Omental fat pad (tissue), 4 donors: ENCODE data around the gene SORCS2. TPM values are rescaled to one million over a fixed set of nuclear protein-coding genes. Genes with fewer than 3 reads are reported as not detected.

Source experiments
- ATAC-seq: fragments of 150-250 bp; one replicate; pipeline ENCODE4 v1.9.1; 2016; ENCODE audit warnings: mild to moderate bottlenecking, moderate library complexity; ENCODE audit not compliant: low FRiP score
- DNase-seq: peaks from one replicate; pipeline ENCODE4 v3.0.0-alpha.2; 2019; ENCODE audit warnings: low spot score
- total RNA-seq, 4 donors: library from RNA; depleted of rRNA; stranded (reverse); fragments of >200 nt; gene quantifications; one replicate each; pipeline ENCODE4 v1.1.0, GENCODE V29; 2016
- TF ChIP-seq, protein P1 (sequence below), 3 donors: fragments of 450-650 bp; IDR thresholded peaks; one replicate each; pipeline ENCODE4 v1.5.1; 2016 to 2017; ENCODE audit warnings: antibody characterized with exemption in 3 of 3, mild to moderate bottlenecking in 3 of 3, moderate library complexity in 2 of 3

SORCS2 gene
- total RNA-seq, 4 donors from 2014 or later = 0.63 to 4.6 (median 1.2) TPM

DNA sequence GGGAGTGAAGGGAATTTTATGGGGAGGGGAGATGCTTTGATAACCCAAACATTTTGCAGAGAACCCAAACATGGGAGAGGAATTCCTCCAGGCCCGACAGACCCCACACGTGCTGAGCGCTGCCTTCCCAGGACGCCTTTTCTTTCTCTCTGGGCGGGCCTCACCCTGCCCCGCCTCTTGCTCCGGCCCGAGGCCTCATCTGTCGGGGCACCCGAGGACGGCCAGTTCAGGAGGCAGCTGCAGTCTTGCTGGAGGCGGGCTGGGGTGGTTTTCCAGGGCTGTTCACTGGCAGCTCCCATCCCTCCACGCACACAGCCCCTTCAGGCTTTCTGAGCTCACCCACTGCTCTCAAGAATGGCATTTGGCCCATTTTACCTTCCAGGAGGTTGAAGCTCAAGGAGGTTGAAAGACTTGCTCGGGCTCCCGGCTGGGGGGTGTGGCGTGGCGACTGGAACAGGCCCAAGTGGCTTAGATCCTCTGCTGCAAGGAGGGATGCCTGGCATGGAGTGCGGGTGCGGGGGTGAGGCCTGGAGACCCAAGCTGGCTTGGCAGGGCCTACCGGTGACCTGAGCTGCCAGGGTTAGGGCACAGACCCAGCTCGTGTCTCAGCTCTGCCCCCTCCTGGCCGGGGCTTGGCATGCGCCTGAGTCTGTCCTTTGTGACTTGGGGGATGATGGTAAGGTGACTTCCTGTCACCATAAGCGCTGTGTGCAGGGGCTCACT, 143.2 kb downstream of the SORCS2 start:
- DNase-seq (no peak), ATAC-seq (peak; percentile 48)
- TF ChIP-seq, protein P1, sequence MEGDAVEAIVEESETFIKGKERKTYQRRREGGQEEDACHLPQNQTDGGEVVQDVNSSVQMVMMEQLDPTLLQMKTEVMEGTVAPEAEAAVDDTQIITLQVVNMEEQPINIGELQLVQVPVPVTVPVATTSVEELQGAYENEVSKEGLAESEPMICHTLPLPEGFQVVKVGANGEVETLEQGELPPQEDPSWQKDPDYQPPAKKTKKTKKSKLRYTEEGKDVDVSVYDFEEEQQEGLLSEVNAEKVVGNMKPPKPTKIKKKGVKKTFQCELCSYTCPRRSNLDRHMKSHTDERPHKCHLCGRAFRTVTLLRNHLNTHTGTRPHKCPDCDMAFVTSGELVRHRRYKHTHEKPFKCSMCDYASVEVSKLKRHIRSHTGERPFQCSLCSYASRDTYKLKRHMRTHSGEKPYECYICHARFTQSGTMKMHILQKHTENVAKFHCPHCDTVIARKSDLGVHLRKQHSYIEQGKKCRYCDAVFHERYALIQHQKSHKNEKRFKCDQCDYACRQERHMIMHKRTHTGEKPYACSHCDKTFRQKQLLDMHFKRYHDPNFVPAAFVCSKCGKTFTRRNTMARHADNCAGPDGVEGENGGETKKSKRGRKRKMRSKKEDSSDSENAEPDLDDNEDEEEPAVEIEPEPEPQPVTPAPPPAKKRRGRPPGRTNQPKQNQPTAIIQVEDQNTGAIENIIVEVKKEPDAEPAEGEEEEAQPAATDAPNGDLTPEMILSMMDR (IDR thresholded peaks at IDR 0.05) = no peak

- DNase-seq (no peak), ATAC-seq (no peak)
- TF ChIP-seq, protein P1 (IDR thresholded peaks at IDR 0.05) = no peak
These were observed 143.8 kb downstream of the SORCS2 start for GRCh38 chr4:7336067-7336569.

GRCh38 chr4:7336732-7337131, 144.4 kb downstream of the SORCS2 start:
- no peak for ATAC-seq
- DNase-seq = no peak

DNA sequence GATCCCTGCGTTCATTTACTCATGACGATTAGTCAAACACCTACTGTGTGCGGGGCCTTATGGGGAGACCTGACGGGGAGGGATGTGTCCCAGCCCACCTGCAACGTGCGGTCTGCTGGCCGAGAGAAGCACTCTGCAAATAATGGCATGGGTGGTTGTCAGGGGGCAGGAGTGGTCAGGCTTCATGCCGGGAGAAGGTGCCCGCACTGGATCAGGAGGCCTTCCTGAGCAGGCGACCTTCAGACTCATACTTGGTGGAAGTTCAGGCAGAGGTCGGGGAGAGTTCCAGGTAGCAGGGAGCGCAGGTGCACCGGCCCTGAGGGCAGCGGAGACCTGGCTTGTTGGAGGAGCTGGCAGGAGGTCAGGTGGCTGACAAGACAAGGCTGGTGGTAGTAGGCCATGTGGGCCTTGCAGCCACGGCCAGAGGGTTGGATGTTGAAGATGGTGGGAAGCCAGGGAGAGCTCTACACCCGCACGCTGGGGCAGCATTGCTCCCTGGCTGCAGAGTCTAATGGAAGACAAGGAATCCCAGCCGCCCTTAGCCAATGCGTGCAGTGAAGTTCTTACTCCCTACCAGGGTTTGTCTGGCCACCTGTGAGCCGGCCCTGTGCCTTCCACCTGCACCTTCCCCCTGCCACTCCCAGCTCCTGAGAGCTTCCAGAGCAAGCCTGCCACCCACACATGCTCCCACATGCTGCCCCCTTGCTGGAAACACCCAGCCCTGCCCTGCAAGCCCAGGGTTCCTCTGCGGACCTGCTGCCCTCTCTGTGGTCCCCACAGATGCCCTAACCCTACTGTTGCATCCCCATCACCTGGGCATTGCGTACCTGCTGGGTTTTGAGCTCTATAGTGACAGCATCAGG, 145.1 kb downstream of the SORCS2 start:
- TF ChIP-seq, protein P1 (IDR thresholded peaks at IDR 0.05) = no peak
- ATAC-seq (no peak), DNase-seq (no peak)

More at GRCh38 chr4:7336732-7337131, 144.4 kb downstream of the SORCS2 start:
- TF ChIP-seq, protein P1 (IDR thresholded peaks at IDR 0.05) = no peak

- TF ChIP-seq, protein P1 (IDR thresholded peaks at IDR 0.05) = no peak
- ATAC-seq (no peak), DNase-seq (no peak)
These were observed 145.7 kb downstream of the SORCS2 start for GRCh38 chr4:7338059-7338452.

DNA sequence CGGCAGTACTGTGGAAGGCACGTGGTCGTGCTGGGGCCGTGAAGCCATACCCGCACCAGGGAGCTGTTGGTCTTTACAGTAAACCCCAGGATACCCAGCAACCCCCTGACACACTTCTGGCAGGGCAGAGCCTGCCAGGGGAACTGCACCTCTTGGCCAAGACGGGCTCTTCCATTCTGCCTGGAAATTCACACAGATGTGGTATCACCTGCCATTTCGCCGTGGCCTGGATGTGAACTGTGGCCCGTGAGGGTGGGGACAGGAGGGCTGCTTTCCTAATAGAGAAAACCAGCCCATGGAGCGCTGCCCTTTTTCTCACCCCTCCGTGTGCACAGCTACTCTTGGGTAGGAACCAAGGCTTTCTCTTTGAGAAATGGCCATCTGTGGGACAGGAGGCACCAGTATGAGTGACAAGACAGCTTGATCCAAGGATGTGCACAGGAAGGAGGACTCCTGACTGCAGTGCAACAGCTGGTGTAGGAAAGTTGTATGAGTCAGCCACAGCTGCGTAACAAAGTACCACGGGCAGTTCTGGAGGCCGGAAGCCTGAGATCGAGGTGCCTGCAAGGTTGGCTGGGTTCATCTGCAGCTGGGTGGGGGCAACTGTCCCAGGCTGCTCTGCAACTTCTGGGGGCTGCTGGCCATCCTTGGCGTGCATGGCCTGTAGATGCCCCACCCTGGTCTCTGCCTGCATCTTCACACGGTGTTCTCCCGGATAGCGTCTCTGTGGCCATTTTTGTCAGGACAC, 146.7 kb downstream of the SORCS2 start:
- TF ChIP-seq, protein P1 (IDR thresholded peaks at IDR 0.05) = no peak
- no peak for ATAC-seq

More for the DNA sequence above, 146.7 kb downstream of the SORCS2 start:
- no peak for DNase-seq
